ENCODE results near the gene CKAP2L. TPM values are rescaled to one million over a fixed set of nuclear protein-coding genes. Genes with fewer than 3 reads are reported as not detected.

Gene CKAP2L
- total RNA-seq, 4 donors from 2014 or later: 1.7 to 9.1 (median 3.2) TPM

DNA sequence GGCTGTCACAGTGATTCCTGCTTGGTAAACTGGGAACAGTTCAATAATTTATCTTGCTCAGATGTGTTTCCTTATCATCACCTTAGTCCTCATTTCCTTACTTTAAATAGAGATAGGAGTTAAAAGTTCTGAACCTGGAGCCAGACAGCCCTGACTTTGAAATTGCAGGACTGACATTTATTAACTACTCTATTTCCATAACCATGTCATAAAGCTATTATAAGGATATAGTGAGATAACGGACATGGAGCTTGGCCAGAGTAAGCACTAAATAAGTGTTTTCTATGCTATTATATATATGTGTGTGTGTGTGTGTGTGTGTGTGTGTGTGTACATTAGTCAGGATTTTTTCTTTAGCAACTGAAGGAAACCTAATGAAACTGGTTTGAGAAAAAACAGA lies 30.5 kb downstream of the CKAP2L start:
- DNase-seq (ENCODE audit: low spot score in 2 of 2): no peak
- no peak overlapping the region for H3K4me3 ChIP-seq
- H3K36me3 ChIP-seq: no peaks in the 10 kb centered on the region
- 83% methylated on average over 1 of the region's 1 CpG for WGBS
- H3K27ac ChIP-seq: no peak overlapping the region
- H3K4me1 ChIP-seq: no peaks in the 10 kb centered on the region
- H3K9me3 ChIP-seq: no peaks in the 10 kb centered on the region
- TF ChIP-seq POLR2AphosphoS5 (IDR thresholded peaks at IDR 0.05) (no peak), POLR2A (IDR thresholded peaks at IDR 0.05) (no peak), EP300 (IDR thresholded peaks at IDR 0.05) (no peak)
- H3K27me3 ChIP-seq: no peaks in the 10 kb centered on the region

- no peaks in the 10 kb centered on the region for H3K36me3 ChIP-seq
- TF ChIP-seq CTCF (IDR thresholded peaks at IDR 0.05) (no peak), POLR2AphosphoS5 (IDR thresholded peaks at IDR 0.05) (no peak), POLR2A (IDR thresholded peaks at IDR 0.05) (no peak), EP300 (IDR thresholded peaks at IDR 0.05) (no peak)
- 72% methylated on average over 4 of the region's 4 CpGs for WGBS
- H3K27me3 ChIP-seq: no peaks in the 10 kb centered on the region
- H3K4me1 ChIP-seq: no peaks in the 10 kb centered on the region
- H3K27ac ChIP-seq: no peak overlapping the region
- DNase-seq (ENCODE audit: low spot score in 2 of 2): no peak
- no peaks in the 10 kb centered on the region for H3K9me3 ChIP-seq
- H3K4me3 ChIP-seq: no peak overlapping the region
Measured at GRCh38 chr2:112733456-112733855, 31.0 kb downstream of the CKAP2L start.

GRCh38 chr2:112731479-112731878 lies 32.9 kb downstream of the CKAP2L start:
- peaks cover 4% of the 10 kb centered on the region for H3K27me3 ChIP-seq
- 88% methylated on average over 2 of the region's 2 CpGs for WGBS
- TF ChIP-seq EP300 (IDR thresholded peaks at IDR 0.05) (no peak), POLR2AphosphoS5 (IDR thresholded peaks at IDR 0.05) (no peak), CTCF (IDR thresholded peaks at IDR 0.05) (no peak), POLR2A (IDR thresholded peaks at IDR 0.05) (no peak)

GRCh38 chr2:112730791-112731190 lies 33.6 kb downstream of the CKAP2L start:
- Histone ChIP-seq H3K27me3 (peaks cover 4% of the 10 kb centered on the region), H3K4me3 (no peak overlapping the region), H3K4me1 (peaks cover 12% of the 10 kb centered on the region), H3K36me3 (no peaks in the 10 kb centered on the region), H3K9me3 (no peaks in the 10 kb centered on the region), H3K27ac (no peak overlapping the region)
- TF ChIP-seq EP300 (IDR thresholded peaks at IDR 0.05): no peak
- no peak for TF ChIP-seq POLR2A (IDR thresholded peaks at IDR 0.05)
- no peak for TF ChIP-seq POLR2AphosphoS5 (IDR thresholded peaks at IDR 0.05)
- no peak for TF ChIP-seq CTCF (IDR thresholded peaks at IDR 0.05)
- 92% methylated on average over 5 of the region's 5 CpGs for WGBS
- DNase-seq (ENCODE audit: low spot score in 2 of 2): no peak

More at GRCh38 chr2:112731479-112731878, 32.9 kb downstream of the CKAP2L start:
- H3K9me3 ChIP-seq: no peaks in the 10 kb centered on the region
- no peak overlapping the region for H3K27ac ChIP-seq
- H3K4me3 ChIP-seq: no peak overlapping the region
- H3K36me3 ChIP-seq: no peaks in the 10 kb centered on the region
- no peak for DNase-seq (ENCODE audit: low spot score in 2 of 2)
- peaks cover 6% of the 10 kb centered on the region for H3K4me1 ChIP-seq

DNA sequence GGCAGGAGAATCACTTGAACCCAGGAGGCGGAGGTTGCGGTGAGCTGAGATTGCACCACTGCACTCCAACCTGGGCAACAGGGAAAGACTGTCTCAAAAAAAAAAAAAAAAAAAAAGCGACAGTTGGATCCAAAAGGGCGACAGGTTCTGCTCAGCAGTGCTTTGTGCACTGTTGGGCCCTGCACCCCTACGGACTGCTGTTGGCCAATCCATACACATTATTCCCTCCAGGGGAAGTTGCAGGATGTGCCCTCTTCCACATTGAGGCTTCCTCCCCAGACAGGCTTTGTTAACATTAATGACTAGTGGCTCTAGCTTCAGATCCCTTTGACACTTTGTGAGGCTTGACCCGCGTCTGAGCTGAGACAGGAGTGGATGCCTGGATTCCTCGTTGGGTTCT lies 34.2 kb downstream of the CKAP2L start:
- H3K4me3 ChIP-seq: no peak overlapping the region
- no peak for DNase-seq (ENCODE audit: low spot score in 2 of 2)
- H3K36me3 ChIP-seq: no peaks in the 10 kb centered on the region
- no peak overlapping the region for H3K27ac ChIP-seq
- TF ChIP-seq CTCF (IDR thresholded peaks at IDR 0.05) (no peak), POLR2AphosphoS5 (IDR thresholded peaks at IDR 0.05) (no peak), POLR2A (IDR thresholded peaks at IDR 0.05) (no peak), EP300 (IDR thresholded peaks at IDR 0.05) (no peak)
- peaks cover 4% of the 10 kb centered on the region for H3K27me3 ChIP-seq
- H3K4me1 ChIP-seq: peaks cover 12% of the 10 kb centered on the region
- WGBS: 87% methylated on average over 8 of the region's 8 CpGs
- no peaks in the 10 kb centered on the region for H3K9me3 ChIP-seq

Data from suprapubic skin (tissue), 4 donors.